GM10248 (cell line): ENCODE measurements around the gene CDH18.

Experiments
- CTCF ChIA-PET: fragments of 300-600 bp; sonication (Branson Sonifier 250); formaldehyde crosslinking; extraction: SDS; loops from one replicate; lab custom pipeline; 2021; ENCODE audit warnings: antibody characterized with exemption; lab: Yijun Ruan, JAX
- POLR2A ChIA-PET: fragments of 350-650 bp; sonication (Branson Sonifier 250); formaldehyde crosslinking; extraction: SDS; loops from one replicate; lab custom pipeline; 2020; ENCODE audit warnings: antibody characterized with exemption; lab: Yijun Ruan, JAX
- DNase-seq: peaks from one replicate; pipeline ENCODE4 v3.0.0; 2012; ENCODE audit errors: extremely low spot score
- CTCF ChIP-seq: IDR thresholded peaks from 2 replicates; pipeline ENCODE4 v1.5.1; 2012; ENCODE audit warnings: mild to moderate bottlenecking, low read depth; ENCODE audit errors: extremely low read depth, missing control alignments, control extremely low read depth

CDH18 gene

DNA sequence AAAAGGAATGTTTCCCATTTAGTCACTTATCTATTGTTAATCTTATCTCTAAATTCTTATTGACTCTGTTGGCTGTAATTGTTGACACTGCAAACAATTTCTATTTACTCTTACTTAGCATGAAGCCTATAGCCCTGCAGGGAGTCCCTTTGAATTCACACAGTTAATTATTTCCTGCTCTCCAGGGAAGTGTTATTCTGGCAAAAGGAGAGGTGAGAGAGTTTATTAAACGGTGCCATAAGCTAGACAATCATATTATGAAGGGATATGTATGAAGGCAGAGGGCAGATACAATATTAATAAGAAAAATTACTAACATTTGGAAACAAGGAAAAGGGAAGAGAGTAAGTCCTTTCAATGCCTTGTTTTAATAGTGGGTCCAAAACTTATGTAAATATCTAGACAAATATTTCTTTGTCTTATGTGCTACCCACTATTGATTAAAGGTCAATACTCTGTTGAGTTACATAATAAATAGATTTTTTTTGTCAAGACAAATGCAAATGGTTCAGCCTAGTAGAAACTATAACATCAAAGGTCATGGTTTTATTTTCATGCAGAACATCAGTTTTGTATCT lies 107.1 kb downstream of the CDH18 start:
- TF ChIP-seq CTCF: no peak
- CTCF ChIA-PET: no interaction called here
- POLR2A ChIA-PET: no interaction called here
- DNase-seq: no peak

GRCh38 chr5:19880458-19880857 lies 107.5 kb downstream of the CDH18 start:
- TF ChIP-seq CTCF: no peak
- DNase-seq: no peak
- POLR2A ChIA-PET: no interaction called here
- CTCF ChIA-PET: no interaction called here

- no peak for TF ChIP-seq CTCF
- ChIA-PET POLR2A (no interaction called here), CTCF (no interaction called here)
- no peak for DNase-seq
Observed at GRCh38 chr5:19874811-19875210, 113.2 kb downstream of the CDH18 start.

DNA sequence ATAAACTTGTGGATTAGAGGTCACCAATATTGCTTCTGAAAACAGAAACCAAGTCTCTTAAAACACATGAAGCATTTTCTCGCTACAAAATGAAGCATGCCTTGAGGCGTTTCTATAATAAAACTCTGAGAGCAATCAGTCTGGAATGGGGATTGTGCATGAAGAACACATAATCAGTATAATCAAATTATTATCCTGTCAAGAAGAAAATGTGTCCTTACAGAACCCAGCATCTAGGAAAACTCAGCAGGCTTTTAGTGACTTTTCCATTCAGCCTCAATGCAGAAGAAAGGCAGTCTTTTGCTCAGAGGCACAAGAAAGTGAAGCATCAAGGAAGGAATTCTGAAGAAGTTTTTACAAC lies 121.9 kb downstream of the CDH18 start:
- TF ChIP-seq CTCF: no peak
- POLR2A ChIA-PET: no interaction called here
- CTCF ChIA-PET: no interaction called here
- no peak for DNase-seq

DNA sequence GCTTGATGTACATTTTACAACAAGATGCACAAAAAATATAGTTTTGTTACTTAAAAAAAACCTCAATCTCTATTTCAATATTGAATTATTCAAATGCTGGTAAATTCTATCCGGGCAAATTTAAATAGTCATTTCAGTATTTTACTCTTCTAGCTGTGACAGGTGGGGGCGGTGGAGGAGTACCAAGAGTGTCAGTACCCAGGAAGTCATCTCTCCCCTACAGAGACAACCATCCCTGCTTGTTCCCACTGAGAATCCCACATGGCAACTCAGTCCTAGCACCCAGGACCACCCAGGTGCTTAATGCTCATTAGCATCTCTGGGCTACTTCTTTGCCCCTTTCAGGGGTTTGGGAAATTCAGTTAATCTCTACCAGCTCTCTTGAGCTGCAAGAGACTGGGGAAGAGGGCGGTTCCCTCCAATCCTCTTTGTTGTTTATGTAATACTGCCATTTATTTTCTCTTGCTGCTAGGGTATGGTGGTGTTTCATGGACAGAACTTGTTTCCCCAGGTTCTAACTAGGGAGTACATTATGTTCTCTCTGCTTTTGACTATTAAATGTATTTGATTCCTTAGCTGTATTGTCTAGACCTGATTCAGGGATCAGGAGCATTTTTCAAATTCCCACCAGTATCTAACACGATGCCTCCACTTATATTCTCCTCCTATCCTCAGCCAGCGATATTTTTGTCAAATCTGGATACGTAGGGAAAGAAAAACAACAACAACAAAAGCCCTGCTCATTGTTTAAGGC lies 122.5 kb downstream of the CDH18 start:
- CTCF ChIA-PET: no interaction called here

DNA sequence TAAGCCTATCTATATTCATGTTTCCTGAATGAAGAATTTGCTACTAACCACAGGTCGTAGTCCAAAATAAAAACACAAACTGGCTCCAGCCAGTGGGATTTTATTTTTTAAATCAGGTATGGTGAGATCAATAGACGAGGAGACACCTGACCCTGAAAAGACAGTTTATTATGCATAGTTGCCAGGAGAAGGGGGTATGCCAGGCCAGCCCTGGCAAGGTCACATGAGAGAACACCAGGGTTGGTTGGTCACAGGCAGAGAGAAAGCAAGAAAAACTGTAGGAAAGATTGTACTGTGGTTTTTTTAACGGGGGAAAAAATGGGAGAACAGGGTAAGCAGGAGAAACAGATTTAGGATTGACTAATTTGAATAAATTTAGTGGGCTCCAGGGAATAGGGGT lies 125.3 kb downstream of the CDH18 start:
- DNase-seq: no peak
- no peak for TF ChIP-seq CTCF
- CTCF ChIA-PET: no interaction called here
- POLR2A ChIA-PET: no interaction called here

More for the DNA sequence above, 122.5 kb downstream of the CDH18 start:
- POLR2A ChIA-PET: no interaction called here
- no peak for DNase-seq
- no peak for TF ChIP-seq CTCF

GRCh38 chr5:19859020-19859419 lies 129.0 kb downstream of the CDH18 start:
- no peak for TF ChIP-seq CTCF
- ChIA-PET POLR2A (no interaction called here), CTCF (no interaction called here)
- no peak for DNase-seq
